Measurements from ENCODE around the gene DPP6.

Gene DPP6

DNA sequence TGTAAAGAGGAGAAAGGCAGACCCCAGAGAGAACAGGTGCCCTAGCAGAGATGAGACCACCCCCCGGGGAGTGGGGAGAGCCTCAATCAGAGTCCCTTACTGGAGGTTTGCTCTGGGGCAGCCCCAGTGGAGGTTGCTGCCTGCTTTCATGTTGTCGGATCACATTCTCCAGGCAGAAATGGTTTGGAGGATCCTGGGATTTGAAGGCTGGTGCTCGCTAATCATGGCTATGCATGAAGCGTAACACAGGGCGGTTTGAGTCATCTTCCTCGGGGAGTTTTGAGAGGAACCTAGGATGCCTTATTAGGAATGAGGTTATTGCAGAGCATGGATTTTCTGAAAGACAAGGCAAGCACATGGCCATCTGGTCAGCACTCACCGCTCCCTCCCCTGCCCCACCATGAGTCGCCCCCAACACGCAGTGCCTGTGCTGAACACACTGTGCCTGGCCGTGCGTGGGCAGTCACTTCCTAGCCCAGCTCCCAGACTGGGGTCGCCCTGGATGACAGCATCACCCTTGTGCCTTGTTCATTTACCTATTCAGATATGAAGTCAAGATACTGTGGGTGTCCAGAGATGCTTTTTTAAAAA is 319.9 kb downstream of the DPP6 start:
- H2AFZ ChIP-seq: peak overlapping the region; percentile 59
- H3K9ac ChIP-seq: no peak overlapping the region
- no peaks in the 10 kb centered on the region for H3K79me2 ChIP-seq
- H3K36me3 ChIP-seq (ENCODE audit: control insufficient read depth, insufficient read depth, low read length): no peaks in the 10 kb centered on the region
- H3K9me3 ChIP-seq (ENCODE audit: control insufficient read depth, low read length): no peaks in the 10 kb centered on the region
- no peak overlapping the region for H3K4me2 ChIP-seq (ENCODE audit: low read length)
- TF ChIP-seq, protein P1, sequence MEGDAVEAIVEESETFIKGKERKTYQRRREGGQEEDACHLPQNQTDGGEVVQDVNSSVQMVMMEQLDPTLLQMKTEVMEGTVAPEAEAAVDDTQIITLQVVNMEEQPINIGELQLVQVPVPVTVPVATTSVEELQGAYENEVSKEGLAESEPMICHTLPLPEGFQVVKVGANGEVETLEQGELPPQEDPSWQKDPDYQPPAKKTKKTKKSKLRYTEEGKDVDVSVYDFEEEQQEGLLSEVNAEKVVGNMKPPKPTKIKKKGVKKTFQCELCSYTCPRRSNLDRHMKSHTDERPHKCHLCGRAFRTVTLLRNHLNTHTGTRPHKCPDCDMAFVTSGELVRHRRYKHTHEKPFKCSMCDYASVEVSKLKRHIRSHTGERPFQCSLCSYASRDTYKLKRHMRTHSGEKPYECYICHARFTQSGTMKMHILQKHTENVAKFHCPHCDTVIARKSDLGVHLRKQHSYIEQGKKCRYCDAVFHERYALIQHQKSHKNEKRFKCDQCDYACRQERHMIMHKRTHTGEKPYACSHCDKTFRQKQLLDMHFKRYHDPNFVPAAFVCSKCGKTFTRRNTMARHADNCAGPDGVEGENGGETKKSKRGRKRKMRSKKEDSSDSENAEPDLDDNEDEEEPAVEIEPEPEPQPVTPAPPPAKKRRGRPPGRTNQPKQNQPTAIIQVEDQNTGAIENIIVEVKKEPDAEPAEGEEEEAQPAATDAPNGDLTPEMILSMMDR (IDR thresholded peaks at IDR 0.05): no peak
- peaks cover 5% of the 10 kb centered on the region for H3K4me1 ChIP-seq
- no peak overlapping the region for H3K4me3 ChIP-seq (ENCODE audit: low read depth, low read length)
- no peak overlapping the region for H3K27ac ChIP-seq
- no peaks in the 10 kb centered on the region for H3K27me3 ChIP-seq (ENCODE audit: control insufficient read depth, insufficient read depth, low read length)

DNA sequence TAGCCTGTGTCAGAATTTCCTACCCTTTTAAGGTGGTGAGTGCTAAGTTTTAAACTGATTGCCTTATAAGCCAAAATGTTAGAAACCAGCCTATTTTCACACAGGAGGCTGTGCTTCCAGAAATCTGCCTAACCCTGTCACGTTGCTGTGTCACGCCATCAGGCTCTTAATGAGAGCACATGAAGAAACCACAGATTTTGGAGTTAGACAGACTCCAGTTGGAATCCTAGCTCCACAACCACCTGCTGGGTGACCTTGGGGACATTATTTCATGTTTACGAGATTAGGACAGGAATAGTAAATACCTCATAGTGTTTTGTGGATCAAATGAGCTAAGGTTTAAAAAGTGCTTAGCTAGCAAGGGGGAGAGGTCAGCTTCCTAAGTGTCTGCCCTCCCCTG is 321.8 kb downstream of the DPP6 start:
- H2AFZ ChIP-seq: no peak overlapping the region
- no peak overlapping the region for H3K9ac ChIP-seq
- H3K4me2 ChIP-seq (ENCODE audit: low read length): no peak overlapping the region
- H3K36me3 ChIP-seq (ENCODE audit: control insufficient read depth, insufficient read depth, low read length): no peaks in the 10 kb centered on the region
- peaks cover 5% of the 10 kb centered on the region for H3K4me1 ChIP-seq
- no peaks in the 10 kb centered on the region for H3K27me3 ChIP-seq (ENCODE audit: control insufficient read depth, insufficient read depth, low read length)
- H3K4me3 ChIP-seq (ENCODE audit: low read depth, low read length): no peak overlapping the region
- H3K27ac ChIP-seq: no peak overlapping the region
- H3K79me2 ChIP-seq: no peaks in the 10 kb centered on the region
- TF ChIP-seq, protein P1 (IDR thresholded peaks at IDR 0.05): no peak
- no peaks in the 10 kb centered on the region for H3K9me3 ChIP-seq (ENCODE audit: control insufficient read depth, low read length)

DNA sequence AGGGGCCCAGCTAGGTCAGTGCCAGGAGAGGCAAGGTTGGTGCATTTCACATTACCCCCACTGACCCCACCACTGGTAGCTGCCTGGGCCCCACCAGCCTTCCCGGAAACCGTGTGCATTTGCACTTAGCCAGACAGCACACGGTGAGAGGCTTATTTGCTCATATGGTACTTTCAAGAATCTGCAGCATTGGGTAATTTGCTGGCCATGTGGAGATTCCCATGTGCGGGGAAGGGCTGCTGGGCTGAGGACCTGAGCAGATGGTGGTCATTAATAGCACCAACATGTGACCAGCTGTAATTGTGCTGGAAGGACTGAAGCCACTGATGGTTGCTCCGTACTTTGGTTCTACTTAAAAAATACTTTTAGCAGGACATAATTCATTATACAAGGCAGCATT is 323.8 kb downstream of the DPP6 start:
- Histone ChIP-seq H3K9me3 (ENCODE audit: control insufficient read depth, low read length) (no peaks in the 10 kb centered on the region), H3K27ac (no peak overlapping the region), H3K36me3 (ENCODE audit: control insufficient read depth, insufficient read depth, low read length) (no peaks in the 10 kb centered on the region), H3K79me2 (no peaks in the 10 kb centered on the region), H2AFZ (no peak overlapping the region), H3K27me3 (ENCODE audit: control insufficient read depth, insufficient read depth, low read length) (no peaks in the 10 kb centered on the region), H3K4me1 (peaks cover 5% of the 10 kb centered on the region), H3K4me3 (ENCODE audit: low read depth, low read length) (no peak overlapping the region), H3K9ac (no peak overlapping the region), H3K4me2 (ENCODE audit: low read length) (no peak overlapping the region)
- TF ChIP-seq, protein P1 (IDR thresholded peaks at IDR 0.05): no peak

DNA sequence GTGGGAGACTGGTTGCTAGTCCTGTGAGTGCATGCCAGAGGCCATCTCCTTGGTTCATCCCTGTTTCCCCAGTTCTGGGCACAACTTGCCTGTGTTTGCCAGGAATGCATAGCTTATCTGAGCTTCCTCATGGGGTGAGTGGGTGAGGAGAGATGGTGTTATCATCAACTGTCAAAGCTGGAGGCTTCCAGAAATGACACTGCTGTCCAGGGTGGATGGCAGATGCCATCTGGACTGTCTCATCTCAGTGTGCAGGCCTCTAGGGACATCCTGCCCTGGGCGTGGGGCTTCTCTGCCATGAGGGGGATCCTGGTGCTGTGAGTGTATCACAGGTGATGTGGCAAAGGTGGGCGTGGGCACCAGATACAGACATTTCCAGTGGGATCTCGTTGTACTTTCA is 328.6 kb downstream of the DPP6 start:
- Histone ChIP-seq H3K36me3 (ENCODE audit: control insufficient read depth, insufficient read depth, low read length) (no peaks in the 10 kb centered on the region), H3K9ac (no peak overlapping the region), H3K27ac (no peak overlapping the region), H2AFZ (no peak overlapping the region), H3K9me3 (ENCODE audit: control insufficient read depth, low read length) (no peaks in the 10 kb centered on the region), H3K4me1 (no peaks in the 10 kb centered on the region), H3K4me3 (ENCODE audit: low read depth, low read length) (no peak overlapping the region), H3K79me2 (no peaks in the 10 kb centered on the region), H3K4me2 (ENCODE audit: low read length) (no peak overlapping the region), H3K27me3 (ENCODE audit: control insufficient read depth, insufficient read depth, low read length) (no peaks in the 10 kb centered on the region)
- TF ChIP-seq, protein P1 (IDR thresholded peaks at IDR 0.05): no peak

DNA sequence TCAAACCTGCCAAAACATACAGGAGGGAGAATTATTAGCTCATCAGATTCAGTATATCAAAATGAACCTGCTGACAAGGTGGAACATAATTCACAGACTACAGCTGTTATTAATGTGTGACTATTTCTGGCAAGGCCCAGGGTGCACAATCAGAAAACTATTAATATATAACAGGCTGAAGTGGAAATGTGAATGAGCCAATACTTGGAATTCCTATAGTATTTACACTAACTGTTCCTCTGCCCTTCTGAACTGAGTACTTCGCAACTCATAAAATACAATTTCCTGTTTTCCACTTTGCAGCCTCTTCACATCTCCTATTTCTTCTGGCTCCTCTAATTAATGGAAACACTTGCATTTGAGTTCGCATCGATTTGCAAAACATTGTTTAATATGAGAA is 330.8 kb downstream of the DPP6 start:
- no peak overlapping the region for H3K4me3 ChIP-seq (ENCODE audit: low read depth, low read length)
- no peaks in the 10 kb centered on the region for H3K4me1 ChIP-seq
- H3K27me3 ChIP-seq (ENCODE audit: control insufficient read depth, insufficient read depth, low read length): no peaks in the 10 kb centered on the region
- H2AFZ ChIP-seq: no peak overlapping the region
- H3K9ac ChIP-seq: no peak overlapping the region
- H3K4me2 ChIP-seq (ENCODE audit: low read length): no peak overlapping the region
- no peaks in the 10 kb centered on the region for H3K79me2 ChIP-seq
- no peaks in the 10 kb centered on the region for H3K36me3 ChIP-seq (ENCODE audit: control insufficient read depth, insufficient read depth, low read length)
- H3K9me3 ChIP-seq (ENCODE audit: control insufficient read depth, low read length): no peaks in the 10 kb centered on the region
- TF ChIP-seq, protein P1 (IDR thresholded peaks at IDR 0.05): no peak
- H3K27ac ChIP-seq: no peak overlapping the region
